GM23248 (cell line): Measurements from ENCODE around the gene MYL6B. TPM values are rescaled to one million over a fixed set of nuclear protein-coding genes. Genes with fewer than 3 reads are reported as not detected.

Experiments
- DNase-seq: peaks from one replicate; pipeline ENCODE4 v3.0.0-alpha.2; 2015
- H2AFZ ChIP-seq: fragments of 200-600 bp; sonication (generic); 2 replicates; pipeline ENCODE4 v1.6.1; 2016; ENCODE audit warnings: antibody characterized with exemption
- H3F3A ChIP-seq: fragments of 200-600 bp; sonication (generic); 2 replicates; pipeline ENCODE4 v1.6.1; 2016; ENCODE audit warnings: mild to moderate bottlenecking, antibody characterized with exemption, mixed run types; ENCODE audit not compliant: insufficient read depth
- H3K27ac ChIP-seq: fragments of 200-600 bp; sonication (generic); 2 replicates; pipeline ENCODE4 v1.5.1; 2016; ENCODE audit warnings: mild to moderate bottlenecking
- H3K27me3 ChIP-seq: fragments of 200-600 bp; sonication (generic); replicated peaks from 2 replicates; pipeline ENCODE4 v1.6.1; 2016; ENCODE audit warnings: mild to moderate bottlenecking; ENCODE audit not compliant: insufficient read depth
- H3K36me3 ChIP-seq: fragments of 200-600 bp; sonication (generic); 2 replicates; pipeline ENCODE4 v1.6.1; 2016; ENCODE audit warnings: low read depth, mild to moderate bottlenecking
- H3K4me1 ChIP-seq: fragments of 200-600 bp; sonication (generic); 2 replicates; pipeline ENCODE4 v1.6.1; 2016; ENCODE audit warnings: mild to moderate bottlenecking; ENCODE audit not compliant: insufficient read depth
- H3K4me2 ChIP-seq: fragments of 200-600 bp; sonication (generic); one replicate; pipeline ENCODE4 v1.6.1; 2016; ENCODE audit warnings: mild to moderate bottlenecking; ENCODE audit not compliant: unreplicated experiment
- H3K4me3 ChIP-seq: fragments of 200-600 bp; sonication (generic); 2 replicates; pipeline ENCODE4 v1.5.1; 2016; ENCODE audit warnings: mild to moderate bottlenecking
- H3K79me2 ChIP-seq: fragments of 200-600 bp; sonication (generic); 2 replicates; pipeline ENCODE4 v1.6.1; 2016; ENCODE audit warnings: mild to moderate bottlenecking; ENCODE audit not compliant: insufficient read depth
- H3K9ac ChIP-seq: fragments of 200-600 bp; sonication (generic); 2 replicates; pipeline ENCODE4 v1.6.1; 2016; ENCODE audit warnings: mild to moderate bottlenecking
- H3K9me2 ChIP-seq: fragments of 200-600 bp; sonication (generic); 2 replicates; pipeline ENCODE4 v1.6.1; 2016; ENCODE audit warnings: mixed run types, mild to moderate bottlenecking, moderate library complexity; ENCODE audit not compliant: insufficient read depth
- H3K9me3 ChIP-seq: fragments of 200-600 bp; sonication (generic); one replicate; pipeline ENCODE4 v1.6.1; 2017; ENCODE audit warnings: low read depth
- H4K20me1 ChIP-seq: fragments of 200-600 bp; sonication (generic); 2 replicates; pipeline ENCODE4 v1.6.0; 2016; ENCODE audit not compliant: insufficient read depth
- EZH2 ChIP-seq: fragments of 200-600 bp; sonication (generic); IDR thresholded peaks from 2 replicates; pipeline ENCODE4 v1.6.1; 2018; ENCODE audit warnings: antibody characterized with exemption, mild to moderate bottlenecking; ENCODE audit not compliant: insufficient read depth, poor library complexity, severe bottlenecking
- EZH2phosphoT487 ChIP-seq: fragments of 200-600 bp; sonication (generic); IDR thresholded peaks from 2 replicates; pipeline ENCODE4 v1.6.1; 2018; ENCODE audit warnings: antibody characterized with exemption, moderate library complexity, mild to moderate bottlenecking, low read depth; ENCODE audit not compliant: insufficient read depth
- WGBS, 2 experiments: methylation state at CpG; one replicate each; pipeline ENCODE4 v1.1.6; 2015 to 2017; ENCODE audit warnings: low lambda C conversion rate in 2 of 2, low coverage in 1 of 2; ENCODE audit errors: missing lambda C conversion rate in 2 of 2; 5-methylcytosine and 5-hydroxymethylcytosine counted together
- in situ Hi-C: fragments of 300-500 bp; cut with MboI; formaldehyde crosslinking; loops from 2 replicates; pipeline ENCODE4 v1.15.0; 2020
- polyA plus RNA-seq: library from polyadenylated mRNA; unstranded; fragments of >200 nt; fragmentation: Nextera tagmentation; extraction: Ambion mirVana; gene quantifications from 2 replicates; pipeline ENCODE4 v1.2.1, GENCODE V29; 2016
- total RNA-seq: library from RNA; depleted of rRNA; stranded (reverse); fragments of >200 nt; shearing (Covaris generic); gene quantifications from 2 replicates; pipeline ENCODE4 v1.2.3, GENCODE V29; 2014

Gene MYL6B
- total and polyA plus RNA-seq, 2 experiments from 2014 or later = 53.2 to 72.8 TPM

DNA sequence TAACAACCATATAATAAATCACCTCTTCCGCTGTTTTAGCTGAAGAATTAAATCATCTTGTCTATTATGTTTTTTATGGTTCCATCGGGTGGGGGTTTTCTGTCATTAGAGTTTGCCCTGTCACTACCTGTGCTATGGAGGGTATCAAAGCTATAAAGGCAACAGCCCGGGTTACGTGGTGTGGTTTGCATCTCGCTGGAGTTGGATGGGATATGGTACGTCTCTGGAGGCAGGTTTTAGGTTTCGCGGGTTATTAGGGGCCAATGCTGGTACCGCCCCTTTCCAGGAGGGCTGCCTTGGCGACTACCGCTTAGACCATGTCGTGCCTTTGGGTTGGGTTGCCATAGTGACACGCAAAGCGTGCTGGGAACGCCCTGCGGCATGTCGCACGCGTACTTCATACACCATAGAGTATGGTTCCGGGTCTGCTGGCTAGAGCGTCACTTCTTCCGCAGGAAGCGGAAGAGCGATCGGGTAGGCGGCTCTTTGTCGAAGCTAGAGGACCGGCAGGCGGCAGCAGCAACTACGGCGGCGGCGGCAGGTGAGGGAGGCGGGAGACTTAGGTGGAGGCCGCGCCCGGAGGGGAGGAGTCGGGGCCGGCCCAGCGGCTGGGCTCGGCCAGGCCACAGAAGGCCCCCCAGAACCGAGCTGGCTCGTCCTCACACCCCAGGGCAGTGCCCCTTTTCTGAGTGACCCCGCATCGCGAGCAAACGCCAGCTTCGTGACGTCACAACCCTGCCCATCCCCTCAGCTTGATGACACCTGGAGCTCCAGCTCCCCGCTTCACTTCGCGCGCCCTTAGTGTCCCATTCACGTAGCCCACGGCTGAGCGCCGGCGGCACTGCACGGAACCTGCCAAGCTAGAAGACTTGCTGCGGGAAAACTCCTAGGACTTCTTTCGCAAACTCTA, 34.4 kb upstream of the MYL6B start, which contains the start of gene ZC3H10:
Gene ZC3H10, plus strand, starts transcription at position 489 of the 910 bp plus-strand sequence. CDS start 2,297 bp downstream, outside the sequence.
- H3K79me2 ChIP-seq = peaks cover 29% of the 10 kb centered on the region
- H3K4me3 ChIP-seq = peak within 1 kb of the TSS; percentile 98
- peak within 1 kb of the TSS; percentile 99 for H3K9ac ChIP-seq
- peak within 1 kb of the TSS; percentile 86 for H3K4me2 ChIP-seq
- H2AFZ ChIP-seq = peak within 1 kb of the TSS; percentile 47
- WGBS, 2 experiments = 0 to 1% methylated on average over 57 to 61 of the region's 61 CpGs
- peak within 1 kb of the TSS; percentile 95 for H3K27ac ChIP-seq
- DNase-seq = peak; percentile 100
- H3F3A ChIP-seq = peaks cover 46% of the 10 kb centered on the region
- H3K27me3 ChIP-seq = no peaks in the 10 kb centered on the region
- H4K20me1 ChIP-seq = no peaks in the 10 kb centered on the region
- peaks cover 18% of the 10 kb centered on the region for H3K4me1 ChIP-seq
- H3K36me3 ChIP-seq = peaks cover 7% of the 10 kb centered on the region
- H3K9me3 ChIP-seq = no peaks in the 10 kb centered on the region
- TF ChIP-seq EZH2 = no peak
- TF ChIP-seq EZH2phosphoT487 = no peak
- in situ Hi-C loops = no loop called here
- H3K9me2 ChIP-seq = no peaks in the 10 kb centered on the region

- peaks cover 29% of the 10 kb centered on the region for H3K79me2 ChIP-seq
- H4K20me1 ChIP-seq = no peaks in the 10 kb centered on the region
- TF ChIP-seq EZH2phosphoT487 (no peak), EZH2 (no peak)
- peak overlapping the region; percentile 47 for H2AFZ ChIP-seq
- no peaks in the 10 kb centered on the region for H3K9me3 ChIP-seq
- peaks cover 39% of the 10 kb centered on the region for H3F3A ChIP-seq
- in situ Hi-C loops = no loop called here
- peak overlapping the region; percentile 75 for H3K9ac ChIP-seq
- peak overlapping the region; percentile 83 for H3K4me2 ChIP-seq
- 1 to 2% methylated on average over 13 of the region's 13 CpGs for WGBS, 2 experiments
- H3K9me2 ChIP-seq = no peaks in the 10 kb centered on the region
- no peaks in the 10 kb centered on the region for H3K27me3 ChIP-seq
- peaks cover 18% of the 10 kb centered on the region for H3K4me1 ChIP-seq
- peak overlapping the region; percentile 98 for H3K4me3 ChIP-seq
- no peak for DNase-seq
- H3K27ac ChIP-seq = peak overlapping the region; percentile 68
- H3K36me3 ChIP-seq = no peaks in the 10 kb centered on the region; the same call in 1 of the 2 replicates
Observed at GRCh38 chr12:56118688-56119357, 33.6 kb upstream of the MYL6B start.

DNA sequence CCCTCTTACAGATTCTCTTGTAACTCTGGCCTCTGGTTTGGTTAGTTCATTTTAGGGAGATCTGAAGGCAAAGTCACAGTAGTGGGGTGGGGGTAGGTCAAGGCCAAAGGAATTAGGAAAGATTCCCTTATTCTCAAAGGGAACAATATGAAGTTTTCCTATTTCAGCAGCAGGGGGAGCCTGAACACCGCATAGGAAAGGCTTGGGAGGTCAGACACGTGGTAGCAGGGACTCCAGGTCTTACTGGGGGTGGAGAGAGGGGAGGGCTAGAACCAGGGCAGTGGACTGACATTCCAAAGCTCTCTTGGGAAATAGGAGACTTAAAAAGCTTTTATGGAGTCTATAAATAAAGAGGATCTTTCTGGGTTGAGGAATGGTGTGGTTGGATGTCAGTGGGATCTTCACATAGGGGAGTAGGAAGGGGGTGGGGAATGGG, 33.0 kb upstream of the MYL6B start:
- Histone ChIP-seq H3K9ac (peak overlapping the region; percentile 75), H3K4me2 (peak overlapping the region; percentile 83), H4K20me1 (no peaks in the 10 kb centered on the region), H3K27me3 (no peaks in the 10 kb centered on the region), H3K4me3 (peak overlapping the region; percentile 98), H3K79me2 (peaks cover 29% of the 10 kb centered on the region), H3K9me2 (no peaks in the 10 kb centered on the region), H3K27ac (peak overlapping the region; percentile 68), H3F3A (peaks cover 37% of the 10 kb centered on the region), H3K36me3 (no peaks in the 10 kb centered on the region; the same call in 1 of the 2 replicates), H3K9me3 (no peaks in the 10 kb centered on the region), H2AFZ (peak overlapping the region; percentile 14; the same call in 1 of the 2 replicates), H3K4me1 (peaks cover 18% of the 10 kb centered on the region)
- TF ChIP-seq EZH2 (no peak), EZH2phosphoT487 (no peak)
- 0 to 2% methylated on average over 2 of the region's 2 CpGs for WGBS, 2 experiments
- in situ Hi-C loops = no loop called here
- DNase-seq = peak; percentile 93

- Histone ChIP-seq H3K4me2 (no peak overlapping the region), H3K4me3 (no peak overlapping the region), H3K4me1 (peaks cover 14% of the 10 kb centered on the region), H3K79me2 (peaks cover 36% of the 10 kb centered on the region), H3K27me3 (no peaks in the 10 kb centered on the region), H2AFZ (no peak overlapping the region), H3F3A (peaks cover 37% of the 10 kb centered on the region), H3K27ac (no peak overlapping the region), H3K9me2 (no peaks in the 10 kb centered on the region), H3K36me3 (no peaks in the 10 kb centered on the region; the same call in 1 of the 2 replicates), H4K20me1 (no peaks in the 10 kb centered on the region), H3K9ac (peak overlapping the region; percentile 75; the same call in 1 of the 2 replicates), H3K9me3 (no peaks in the 10 kb centered on the region)
- 83% methylated on average over 16 to 17 of the region's 17 CpGs for WGBS, 2 experiments
- TF ChIP-seq EZH2 (no peak), EZH2phosphoT487 (no peak)
- no peak for DNase-seq
- in situ Hi-C loops = no loop called here
Observed at GRCh38 chr12:56120158-56120846, 32.1 kb upstream of the MYL6B start.
